Stimulated activated CD4-positive, alpha-beta T cell treated with anti-CD3 and anti-CD28 coated beads, Interleukin-1b, Interleukin-23, amount 100 ng/mL, for 4 hours (primary cell): ENCODE results near the gene TMEM191C.
"Not testable (repeated sequence)": the region's sequence is repeated elsewhere in the genome, so short reads cannot be mapped to it uniquely, and the experiment has no call there.

Experiments
- DNase-seq, 2 donors: peaks; one replicate each; pipeline ENCODE4 v3.0.0-alpha.2; 2020; ENCODE audit warnings: low read depth in 2 of 2

The TMEM191C gene

DNA sequence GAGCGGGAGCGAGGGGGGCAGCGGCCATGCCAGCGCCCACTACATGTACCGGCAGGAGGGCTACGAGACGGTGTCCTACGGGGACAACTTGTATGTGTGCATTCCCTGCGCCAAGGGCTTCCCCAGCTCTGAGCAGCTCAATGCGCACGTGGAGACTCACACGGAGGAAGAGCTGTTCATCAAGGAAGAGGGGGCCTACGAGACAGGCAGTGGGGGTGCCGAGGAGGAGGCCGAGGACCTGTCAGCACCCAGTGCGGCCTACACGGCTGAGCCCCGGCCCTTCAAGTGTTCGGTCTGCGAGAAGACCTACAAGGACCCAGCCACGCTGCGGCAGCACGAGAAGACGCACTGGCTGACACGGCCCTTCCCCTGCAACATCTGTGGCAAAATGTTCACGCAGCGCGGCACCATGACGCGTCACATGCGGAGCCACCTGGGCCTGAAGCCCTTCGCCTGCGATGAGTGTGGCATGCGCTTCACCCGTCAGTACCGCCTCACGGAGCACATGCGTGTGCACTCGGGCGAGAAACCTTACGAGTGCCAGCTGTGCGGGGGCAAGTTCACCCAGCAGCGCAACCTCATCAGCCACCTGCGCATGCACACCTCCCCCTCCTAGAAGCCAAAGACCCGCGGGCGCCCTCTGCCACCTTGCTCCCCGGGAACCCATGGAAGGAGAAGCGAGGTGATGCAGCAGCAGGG lies 20.9 kb upstream of the TMEM191C start:
- no peak for DNase-seq

DNA sequence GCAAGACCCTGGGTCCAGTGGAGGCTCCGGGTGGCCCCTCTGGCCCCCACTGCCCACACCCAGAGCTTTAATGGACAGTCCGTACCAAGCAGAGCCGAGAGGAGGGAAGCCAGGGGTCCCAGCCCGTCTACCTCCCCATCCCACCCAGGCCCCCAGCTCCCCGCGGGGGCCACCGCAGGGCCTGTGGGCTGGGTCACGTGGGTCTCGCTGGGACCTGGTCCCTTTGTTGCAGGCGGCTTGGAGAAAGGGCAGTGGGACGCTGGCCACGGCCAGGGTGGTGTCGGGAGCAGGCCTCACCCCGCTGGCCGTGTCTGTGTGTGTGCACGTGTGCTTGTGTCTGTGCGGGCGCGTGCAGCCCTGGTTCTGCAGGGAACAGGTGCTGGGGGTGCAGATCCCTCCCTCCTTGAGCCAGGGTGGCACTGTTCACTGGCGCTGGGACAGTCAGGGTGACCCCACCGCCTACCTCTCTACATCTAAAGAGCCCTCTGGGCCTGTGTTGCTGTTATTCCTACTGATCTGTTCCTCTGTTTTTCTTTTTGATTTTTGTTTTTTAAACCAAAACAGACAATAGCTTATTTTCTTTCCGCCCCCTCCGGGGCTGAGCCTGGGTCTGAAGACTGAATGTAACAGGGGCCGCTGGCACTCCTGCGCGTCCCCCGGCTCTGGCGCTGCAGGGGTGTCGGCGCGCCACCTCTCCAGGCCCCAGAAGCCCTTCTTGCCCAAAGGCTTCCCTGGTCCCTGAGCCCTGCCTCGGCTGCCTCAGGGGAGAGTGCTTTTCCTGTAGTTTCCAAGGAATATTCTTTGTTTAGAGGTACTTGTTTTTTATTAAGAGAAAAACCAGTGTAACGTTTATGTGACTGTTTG lies 20.1 kb upstream of the TMEM191C start:
- no peak for DNase-seq

- no peak for DNase-seq
Measured at GRCh38 chr22:21447694-21448402, 19.3 kb upstream of the TMEM191C start.

GRCh38 chr22:21448627-21449416 lies 18.4 kb upstream of the TMEM191C start:
- no peak for DNase-seq

- DNase-seq = no peak
Measured at GRCh38 chr22:21449531-21450319, 17.5 kb upstream of the TMEM191C start.

- no peak for DNase-seq
Measured at GRCh38 chr22:21450320-21450831, 16.8 kb upstream of the TMEM191C start.

DNA sequence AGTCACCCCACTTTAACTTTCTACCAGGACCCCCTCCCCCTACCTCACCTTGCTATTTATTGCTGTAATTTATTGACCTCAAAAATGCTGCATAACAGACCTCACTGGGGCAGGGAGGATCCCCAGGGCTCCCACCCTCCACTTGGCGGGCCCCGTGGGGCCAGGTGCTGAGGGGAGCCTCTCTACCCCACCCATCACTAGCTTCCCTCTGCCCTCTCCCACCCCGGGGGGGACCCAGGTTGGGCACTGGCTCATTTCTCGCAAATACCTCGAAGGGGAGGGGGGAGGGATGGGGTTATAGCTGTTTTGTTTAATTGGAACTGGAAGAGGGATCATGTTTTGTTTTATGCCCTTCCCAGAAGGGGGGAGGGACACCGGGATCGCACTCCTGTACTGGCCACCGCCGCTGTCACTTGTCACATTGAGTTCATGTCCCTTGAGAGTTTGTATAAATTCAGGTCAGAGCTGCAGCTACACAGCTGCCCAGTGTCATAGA lies 16.3 kb upstream of the TMEM191C start:
- no peak for DNase-seq

GRCh38 chr22:21451545-21452520 lies 15.4 kb upstream of the TMEM191C start:
- no peak for DNase-seq

GRCh38 chr22:21452666-21453065 lies 14.5 kb upstream of the TMEM191C start:
- DNase-seq = not testable (repeated sequence)

DNA sequence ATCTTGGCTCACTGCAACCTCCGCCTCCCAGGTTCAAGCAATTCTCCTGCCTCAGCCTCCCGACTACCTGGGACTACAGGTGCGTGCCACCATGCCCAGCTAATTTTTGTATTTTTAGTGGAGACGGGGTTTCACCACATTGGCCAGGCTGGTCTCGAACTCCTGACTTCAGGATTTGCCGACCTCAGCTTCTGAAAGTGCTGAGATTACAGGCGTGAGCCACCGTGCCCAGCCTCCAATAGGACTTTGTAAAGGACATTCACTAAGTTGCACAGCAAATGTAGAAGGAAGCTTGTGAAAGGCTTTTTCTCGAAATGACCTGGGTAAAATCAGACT lies 12.2 kb upstream of the TMEM191C start:
- DNase-seq = not testable (repeated sequence)

- DNase-seq = no peak
Measured at GRCh38 chr22:21455334-21456089, 11.7 kb upstream of the TMEM191C start.

GRCh38 chr22:21457023-21457787 lies 10.0 kb upstream of the TMEM191C start:
- DNase-seq = no peak

DNA sequence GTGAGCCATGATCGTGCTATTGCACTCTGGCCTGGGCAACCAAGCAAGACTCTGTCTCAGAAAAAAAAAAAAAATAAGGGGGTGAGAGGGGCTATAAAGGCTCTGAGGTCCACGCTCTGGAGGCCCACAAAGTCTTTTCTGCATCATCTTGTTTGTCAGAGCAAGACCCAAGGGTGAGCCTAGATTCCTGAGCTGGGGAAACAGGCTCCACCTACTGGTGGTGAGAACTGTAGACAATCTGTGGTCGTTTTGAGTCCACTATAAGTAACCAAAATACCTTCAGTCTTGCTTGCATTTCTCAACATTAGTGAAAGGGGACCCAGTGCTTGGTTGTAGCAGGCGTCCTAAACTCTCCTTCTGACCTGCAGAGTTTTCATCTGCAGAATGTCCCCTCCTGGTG lies 4.5 kb upstream of the TMEM191C start:
- not testable (repeated sequence) for DNase-seq

DNA sequence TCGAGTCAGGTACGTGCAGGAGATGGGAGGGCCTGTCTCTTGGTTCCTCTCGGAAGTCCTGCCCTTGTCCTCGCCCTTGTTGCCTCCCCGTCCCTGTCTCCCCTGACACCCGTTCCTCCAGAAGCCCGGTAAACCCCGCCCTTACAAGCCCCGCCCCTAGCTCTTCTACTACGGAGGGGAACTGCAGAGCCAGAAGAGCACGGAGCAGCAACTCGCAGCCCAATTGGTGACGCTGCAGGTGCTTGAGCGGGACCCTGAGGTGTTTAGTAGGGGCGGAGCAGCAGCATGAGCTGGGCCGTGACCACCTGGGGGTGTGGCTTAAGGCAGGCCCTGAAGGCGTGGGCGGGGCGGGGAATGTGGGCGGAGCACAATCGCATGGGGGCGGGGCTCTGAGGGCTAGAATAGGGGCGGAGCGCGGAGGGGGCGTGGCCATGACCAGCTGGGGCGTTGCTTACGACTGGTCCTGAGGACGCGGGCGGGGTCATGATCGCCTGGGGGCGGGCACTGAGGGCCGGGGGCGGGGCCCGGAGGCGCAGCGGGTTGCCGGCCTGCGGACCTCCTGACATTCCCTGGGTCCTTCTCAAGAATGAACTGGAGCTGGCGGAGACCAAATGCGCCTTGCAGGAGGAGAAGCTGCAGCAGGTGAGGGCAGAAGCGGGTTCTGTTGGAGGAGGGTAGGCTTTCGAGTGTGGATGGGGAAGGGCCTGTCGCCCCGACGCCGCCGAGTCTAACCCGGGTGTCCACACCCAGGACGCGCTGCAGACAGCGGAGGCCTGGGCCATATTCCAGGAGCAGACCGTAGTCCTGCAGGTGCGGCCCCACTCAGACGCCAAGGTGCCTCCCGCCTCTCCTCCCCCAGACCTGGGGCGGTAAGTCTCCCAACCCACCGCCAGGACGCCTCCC lies 1.3 kb downstream of the TMEM191C start:
- DNase-seq = peak; percentile 89

GRCh38 chr22:21469097-21469994 lies 2.2 kb downstream of the TMEM191C start:
- DNase-seq = not testable (repeated sequence)

- DNase-seq = not testable (repeated sequence)
Measured at GRCh38 chr22:21472984-21473383, 5.8 kb downstream of the TMEM191C start.
